Mammary epithelial cell (primary cell): ENCODE measurements around the gene CAAP1.

Experiments used
- CTCF ChIP-seq, 2 donors: IDR thresholded peaks in 1 of 2; conservative IDR thresholded peaks in 1 of 2; 2 replicates each; pipeline ENCODE4 v1.5.1; 2011 to 2012; ENCODE audit warnings: inconsistent platforms in 2 of 2, low read length in 2 of 2, mild to moderate bottlenecking in 2 of 2, control low read depth in 1 of 2, low read depth in 1 of 2; ENCODE audit not compliant: insufficient read depth in 1 of 2; ENCODE audit errors: extremely low read depth in 1 of 2
- EZH2 ChIP-seq: IDR thresholded peaks from 2 replicates; pipeline ENCODE4 v1.6.1; 2012; ENCODE audit warnings: low read length, inconsistent platforms, borderline replicate concordance

- TF ChIP-seq CTCF (conservative IDR thresholded peaks at IDR 0.05 in 1 of 2, IDR thresholded peaks at IDR 0.05 in 1 of 2; ENCODE audit: extremely low read depth in 1 of 2, insufficient read depth in 1 of 2, low read depth in 1 of 2, low read length in 2 of 2) (peak; percentile 84 to 89), EZH2 (no peak)
Observed at GRCh38 chr9:26856413-26857032, 36.1 kb downstream of the CAAP1 start.
